Measurements from ENCODE around the gene C12orf54. TPM values are rescaled to one million over a fixed set of nuclear protein-coding genes. Genes with fewer than 3 reads are reported as not detected.

The C12orf54 gene
- total and polyA plus RNA-seq, 10 of the 15 experiments (the other 5 are each of a cell fraction or from before 2014, with no cell fraction given) = 0.79 to 7.8 (median 4.2) TPM

- TF ChIP-seq, protein P1, sequence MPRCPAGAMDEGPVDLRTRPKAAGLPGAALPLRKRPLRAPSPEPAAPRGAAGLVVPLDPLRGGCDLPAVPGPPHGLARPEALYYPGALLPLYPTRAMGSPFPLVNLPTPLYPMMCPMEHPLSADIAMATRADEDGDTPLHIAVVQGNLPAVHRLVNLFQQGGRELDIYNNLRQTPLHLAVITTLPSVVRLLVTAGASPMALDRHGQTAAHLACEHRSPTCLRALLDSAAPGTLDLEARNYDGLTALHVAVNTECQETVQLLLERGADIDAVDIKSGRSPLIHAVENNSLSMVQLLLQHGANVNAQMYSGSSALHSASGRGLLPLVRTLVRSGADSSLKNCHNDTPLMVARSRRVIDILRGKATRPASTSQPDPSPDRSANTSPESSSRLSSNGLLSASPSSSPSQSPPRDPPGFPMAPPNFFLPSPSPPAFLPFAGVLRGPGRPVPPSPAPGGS (IDR thresholded peaks at IDR 0.05; ENCODE audit: borderline replicate concordance, insufficient read depth, low read depth, low read length, poor library complexity, severe bottlenecking) = no peak
- TF ChIP-seq CBX3 (IDR thresholded peaks at IDR 0.05; ENCODE audit: borderline replicate concordance, low read depth) (no peak), ZBED1 (IDR thresholded peaks at IDR 0.05; ENCODE audit: borderline replicate concordance) (no peak), STAT3 (IDR thresholded peaks at IDR 0.05; ENCODE audit: low read depth, low read length) (no peak), POLR2AphosphoS2 (IDR thresholded peaks at IDR 0.05; ENCODE audit: low read depth, low read length) (no peak), ZBTB11 (CRISPR knock-in tag; IDR thresholded peaks at IDR 0.05) (no peak), E4F1 (IDR thresholded peaks at IDR 0.05; ENCODE audit: borderline replicate concordance, partially characterized antibody) (no peak), MEF2A (IDR thresholded peaks at IDR 0.05; ENCODE audit: insufficient read depth, low read depth, low read length) (no peak), ZBTB4 (CRISPR knock-in tag; IDR thresholded peaks at IDR 0.05) (no peak), NFYB (IDR thresholded peaks at IDR 0.05; ENCODE audit: insufficient read depth, low read depth, low read length) (no peak)
- TF ChIP-seq, protein P2, sequence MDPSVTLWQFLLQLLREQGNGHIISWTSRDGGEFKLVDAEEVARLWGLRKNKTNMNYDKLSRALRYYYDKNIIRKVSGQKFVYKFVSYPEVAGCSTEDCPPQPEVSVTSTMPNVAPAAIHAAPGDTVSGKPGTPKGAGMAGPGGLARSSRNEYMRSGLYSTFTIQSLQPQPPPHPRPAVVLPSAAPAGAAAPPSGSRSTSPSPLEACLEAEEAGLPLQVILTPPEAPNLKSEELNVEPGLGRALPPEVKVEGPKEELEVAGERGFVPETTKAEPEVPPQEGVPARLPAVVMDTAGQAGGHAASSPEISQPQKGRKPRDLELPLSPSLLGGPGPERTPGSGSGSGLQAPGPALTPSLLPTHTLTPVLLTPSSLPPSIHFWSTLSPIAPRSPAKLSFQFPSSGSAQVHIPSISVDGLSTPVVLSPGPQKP (IDR thresholded peaks at IDR 0.05; ENCODE audit: low read depth, low read length) = no peak
- TF ChIP-seq, protein P3, sequence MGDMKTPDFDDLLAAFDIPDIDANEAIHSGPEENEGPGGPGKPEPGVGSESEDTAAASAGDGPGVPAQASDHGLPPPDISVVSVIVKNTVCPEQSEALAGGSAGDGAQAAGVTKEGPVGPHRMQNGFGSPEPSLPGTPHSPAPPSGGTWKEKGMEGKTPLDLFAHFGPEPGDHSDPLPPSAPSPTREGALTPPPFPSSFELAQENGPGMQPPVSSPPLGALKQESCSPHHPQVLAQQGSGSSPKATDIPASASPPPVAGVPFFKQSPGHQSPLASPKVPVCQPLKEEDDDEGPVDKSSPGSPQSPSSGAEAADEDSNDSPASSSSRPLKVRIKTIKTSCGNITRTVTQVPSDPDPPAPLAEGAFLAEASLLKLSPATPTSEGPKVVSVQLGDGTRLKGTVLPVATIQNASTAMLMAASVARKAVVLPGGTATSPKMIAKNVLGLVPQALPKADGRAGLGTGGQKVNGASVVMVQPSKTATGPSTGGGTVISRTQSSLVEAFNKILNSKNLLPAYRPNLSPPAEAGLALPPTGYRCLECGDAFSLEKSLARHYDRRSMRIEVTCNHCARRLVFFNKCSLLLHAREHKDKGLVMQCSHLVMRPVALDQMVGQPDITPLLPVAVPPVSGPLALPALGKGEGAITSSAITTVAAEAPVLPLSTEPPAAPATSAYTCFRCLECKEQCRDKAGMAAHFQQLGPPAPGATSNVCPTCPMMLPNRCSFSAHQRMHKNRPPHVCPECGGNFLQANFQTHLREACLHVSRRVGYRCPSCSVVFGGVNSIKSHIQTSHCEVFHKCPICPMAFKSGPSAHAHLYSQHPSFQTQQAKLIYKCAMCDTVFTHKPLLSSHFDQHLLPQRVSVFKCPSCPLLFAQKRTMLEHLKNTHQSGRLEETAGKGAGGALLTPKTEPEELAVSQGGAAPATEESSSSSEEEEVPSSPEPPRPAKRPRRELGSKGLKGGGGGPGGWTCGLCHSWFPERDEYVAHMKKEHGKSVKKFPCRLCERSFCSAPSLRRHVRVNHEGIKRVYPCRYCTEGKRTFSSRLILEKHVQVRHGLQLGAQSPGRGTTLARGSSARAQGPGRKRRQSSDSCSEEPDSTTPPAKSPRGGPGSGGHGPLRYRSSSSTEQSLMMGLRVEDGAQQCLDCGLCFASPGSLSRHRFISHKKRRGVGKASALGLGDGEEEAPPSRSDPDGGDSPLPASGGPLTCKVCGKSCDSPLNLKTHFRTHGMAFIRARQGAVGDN (IDR thresholded peaks at IDR 0.05) = no peak
Observed at GRCh38 chr12:48542300-48542928, 60.1 kb downstream of the C12orf54 start (continued).
